K562 (cell line): Measurements from ENCODE around the gene ATP1A3. TPM values are rescaled to one million over a fixed set of nuclear protein-coding genes. Genes with fewer than 3 reads are reported as not detected.

Experiments
- CBX1 ChIP-seq: sonication (generic); IDR thresholded peaks from 2 replicates; pipeline ENCODE4 v1.6.1; 2016; ENCODE audit warnings: antibody characterized with exemption, low read depth, mild to moderate bottlenecking
- NR2C1 ChIP-seq, 2 experiments: fragments of 450-650 bp; IDR thresholded peaks; 2 replicates each; pipeline ENCODE4 v1.6.1; 2017; ENCODE audit warnings: mild to moderate bottlenecking in 2 of 2, antibody characterized with exemption in 1 of 2, inconsistent platforms in 1 of 2, missing compliant biosample characterization in 1 of 2, missing genetic modification characterization in 1 of 2
- RNF219 ChIP-seq: fragments of 250-450 bp; sonication (Bioruptor Pico); IDR thresholded peaks from 2 replicates; pipeline ENCODE4 v1.5.0; 2022; ENCODE audit warnings: mild to moderate bottlenecking
- TFE3 ChIP-seq: fragments of 450-650 bp; formaldehyde crosslinking; IDR thresholded peaks from 2 replicates; pipeline ENCODE4 v1.4.0; 2020; ENCODE audit warnings: mild to moderate bottlenecking, mixed read lengths
- ZNF121 ChIP-seq: sonication (generic); formaldehyde crosslinking; conservative IDR thresholded peaks from 2 replicates; pipeline ENCODE4 v1.8.0; 2022; ENCODE audit warnings: missing genetic modification reagents
- ZNF764 ChIP-seq: fragments of 250-450 bp; sonication (Bioruptor Pico); IDR thresholded peaks from 2 replicates; pipeline ENCODE4 v1.4.0; 2020; ENCODE audit warnings: low read depth, mild to moderate bottlenecking, moderate library complexity
- polyA plus RNA-seq, 8 experiments: library from polyadenylated mRNA; depleted of rRNA in 4 of 8; stranded (reverse) in 5 of 8; unstranded in 3 of 8; fragments of >200 nt; fragmentation: Nextera tagmentation in 2 of 8; fragmentation: Illumina TruSeq in 1 of 8; extraction: Ambion mirVana in 2 of 8; extraction: Trizol in 1 of 8; gene quantifications; 2 replicates each; pipeline versions ENCODE4 v1.2.1 to v1.2.3, GENCODE V29; 2011 to 2014; ENCODE audit warnings: inconsistent platforms in 1 of 8, missing spikeins in 1 of 8
- total RNA-seq, 7 experiments: library from RNA; depleted of rRNA in 6 of 7; stranded (reverse); fragments of >200 nt in 6 of 7; fragmentation: Illumina TruSeq in 2 of 7; extraction: Trizol in 2 of 7; gene quantifications; 2 replicates each; pipeline versions ENCODE4 v1.2.1 to v1.2.3, GENCODE V29; 2011 to 2021; ENCODE audit warnings: low replicate concordance in 1 of 7
- TF ChIP-seq, protein P1 (sequence below): fragments of 250-450 bp; sonication (Bioruptor Pico); IDR thresholded peaks from 2 replicates; pipeline ENCODE4 v1.8.0; 2022; ENCODE audit warnings: moderate library complexity, mild to moderate bottlenecking, inconsistent platforms

ATP1A3 gene
- total and polyA plus RNA-seq, 9 of the 15 experiments (the other 6 are each of a cell fraction or from before 2014, with no cell fraction given) = 0.03 to 1.0 (median 0.17) TPM; not detected in 3

DNA sequence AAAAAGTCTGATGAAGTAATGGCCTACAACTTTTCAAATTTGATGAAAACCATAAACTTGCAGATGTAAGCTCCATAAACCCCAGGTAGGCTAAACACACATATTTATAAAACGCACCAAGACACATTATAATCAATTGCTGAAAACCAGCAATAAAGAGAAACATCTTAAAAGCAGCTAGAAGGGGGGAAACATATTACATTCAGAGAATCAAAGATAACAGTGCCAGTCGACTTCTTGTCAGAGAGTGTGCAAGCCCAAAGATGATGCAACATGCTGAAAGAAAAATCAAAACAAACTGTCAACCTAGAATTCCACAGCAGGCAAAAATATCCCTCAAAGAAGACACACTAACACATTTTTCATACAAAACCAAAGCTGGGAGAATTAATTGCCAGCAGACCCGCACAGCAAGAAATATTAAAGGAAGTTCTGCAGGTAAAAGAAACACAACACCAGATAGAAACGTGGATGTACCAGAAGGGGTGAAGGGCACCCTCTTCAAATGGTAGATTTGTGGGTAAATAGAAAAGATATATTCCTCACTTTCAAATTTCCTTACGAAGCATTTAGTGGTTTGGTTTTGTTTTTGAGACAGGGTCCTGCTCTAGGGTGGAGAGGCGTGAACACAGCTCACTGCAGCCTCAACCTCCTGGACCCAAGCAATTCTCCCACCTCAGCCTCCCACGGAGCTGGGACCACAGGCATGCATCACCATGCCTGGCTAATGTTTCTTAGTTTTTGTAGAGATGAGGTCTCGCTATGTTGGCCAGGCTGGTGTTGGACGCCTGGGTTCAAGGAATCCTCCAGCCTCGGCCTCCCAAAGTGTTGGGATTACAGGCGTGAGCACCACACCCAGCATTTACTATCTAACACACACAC lies 16.5 kb upstream of the ATP1A3 start (continued):
- TF ChIP-seq, protein P1, sequence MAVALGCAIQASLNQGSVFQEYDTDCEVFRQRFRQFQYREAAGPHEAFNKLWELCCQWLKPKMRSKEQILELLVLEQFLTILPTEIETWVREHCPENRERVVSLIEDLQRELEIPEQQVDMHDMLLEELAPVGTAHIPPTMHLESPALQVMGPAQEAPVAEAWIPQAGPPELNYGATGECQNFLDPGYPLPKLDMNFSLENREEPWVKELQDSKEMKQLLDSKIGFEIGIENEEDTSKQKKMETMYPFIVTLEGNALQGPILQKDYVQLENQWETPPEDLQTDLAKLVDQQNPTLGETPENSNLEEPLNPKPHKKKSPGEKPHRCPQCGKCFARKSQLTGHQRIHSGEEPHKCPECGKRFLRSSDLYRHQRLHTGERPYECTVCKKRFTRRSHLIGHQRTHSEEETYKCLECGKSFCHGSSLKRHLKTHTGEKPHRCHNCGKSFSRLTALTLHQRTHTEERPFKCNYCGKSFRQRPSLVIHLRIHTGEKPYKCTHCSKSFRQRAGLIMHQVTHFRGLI = peak; percentile 83
- TF ChIP-seq ZNF121 (peak; percentile 29; the same call in 1 of the 2 replicates), RNF219 (peak; percentile 73; the same call in 1 of the 2 replicates), CBX1 (0 out of 2 replicates have a peak, but pooled peaks have one; percentile 23), ZNF764 (CRISPR knock-in tag) (no peak), NR2C1 (IDR thresholded peaks at IDR 0.05) (no peak), NR2C1 (tag; IDR thresholded peaks at IDR 0.05) (peak; percentile 65), TFE3 (CRISPR knock-in tag) (no peak)
